Thyroid gland (tissue), 4 donors: Measurements from ENCODE around the gene DOK6.

Source experiments
- CTCF ChIP-seq, 6 experiments: fragments of 200-600 bp in 3 of 6; fragments of 450-650 bp in 3 of 6; sonication (generic) in 3 of 6; IDR thresholded peaks; one replicate each; pipeline ENCODE4 v1.5.1; 2016 to 2019; ENCODE audit warnings: antibody characterized with exemption in 6 of 6, mild to moderate bottlenecking in 2 of 6, inconsistent platforms in 1 of 6, moderate library complexity in 1 of 6
- POLR2A ChIP-seq, 2 donors: fragments of 450-650 bp; IDR thresholded peaks; one replicate each; pipeline ENCODE4 v1.6.1; 2017; ENCODE audit warnings: antibody characterized with exemption in 2 of 2, mild to moderate bottlenecking in 2 of 2, moderate library complexity in 1 of 2

DNA sequence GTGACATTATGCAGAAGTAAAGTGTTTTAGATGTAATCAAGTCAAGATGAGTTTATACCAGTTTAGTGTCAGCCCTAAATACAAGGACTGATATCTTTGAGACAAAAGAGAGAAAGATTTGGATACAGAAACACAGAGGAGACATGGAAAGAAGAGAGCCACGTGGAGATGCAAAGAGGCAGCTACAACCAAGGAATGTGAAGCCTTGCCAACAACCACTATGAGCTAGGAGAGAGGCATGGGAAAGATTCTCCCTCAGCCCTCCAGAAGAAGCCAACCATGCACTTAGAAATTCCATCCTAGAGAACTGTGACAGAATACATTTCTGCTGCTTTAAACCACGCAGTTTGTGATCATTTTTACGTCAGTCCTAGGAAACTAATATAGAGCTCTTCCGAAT, 217.2 kb downstream of the DOK6 start:
- no peak for TF ChIP-seq POLR2A (IDR thresholded peaks at IDR 0.05)
- no peak for TF ChIP-seq CTCF (IDR thresholded peaks at IDR 0.05)
